ENCODE results near the gene WFS1. TPM values are rescaled to one million over a fixed set of nuclear protein-coding genes. Genes with fewer than 3 reads are reported as not detected.

The WFS1 gene
- total and polyA plus RNA-seq, 2 donors (not counting 1 experiment from before 2014, with no cell fraction given) = 25.7 to 37.5 TPM

DNA sequence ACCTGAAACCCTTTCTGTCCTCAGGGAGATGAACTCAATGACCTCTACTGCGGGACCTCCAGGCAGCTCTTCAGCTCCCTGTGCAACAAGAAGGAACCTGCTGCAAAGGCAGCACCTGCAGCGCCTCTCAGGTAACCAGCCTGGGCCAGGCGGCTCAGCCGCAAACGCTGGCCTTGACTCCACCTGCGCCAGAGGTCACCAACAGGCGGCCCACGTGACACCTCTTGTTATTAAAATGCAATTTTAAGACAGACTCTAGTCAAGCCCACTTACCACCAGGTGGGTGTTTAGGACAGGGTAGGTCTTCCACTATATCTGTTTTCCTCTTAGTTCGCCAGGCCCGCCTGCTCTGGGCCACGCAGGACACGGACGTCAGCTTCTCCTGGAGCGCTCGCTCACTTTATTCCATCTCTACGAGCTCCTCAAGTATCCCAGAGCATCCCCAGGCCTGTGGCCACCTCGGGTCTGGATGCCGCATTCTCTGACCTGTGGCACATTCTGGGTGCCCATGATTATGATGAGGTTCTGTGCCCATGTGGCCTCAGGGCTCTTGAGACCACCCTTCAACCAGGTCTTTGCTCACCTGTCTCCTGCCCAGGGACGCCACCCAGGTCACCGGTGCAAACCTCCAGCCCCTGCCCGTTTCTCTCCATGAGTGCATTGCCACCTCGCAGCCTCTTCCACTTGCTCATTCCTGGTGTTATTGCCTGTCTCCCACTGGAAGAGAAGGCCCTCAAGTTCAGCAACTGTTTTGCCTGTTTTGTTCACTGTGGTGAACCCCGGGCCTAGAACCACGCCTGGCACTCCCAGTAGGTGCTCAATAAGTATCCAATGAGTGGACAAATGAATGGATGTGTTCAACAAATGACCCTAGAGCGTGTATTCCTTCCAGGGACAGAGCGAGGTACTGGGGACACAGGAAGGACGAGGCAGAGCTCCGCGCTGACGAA, 36.5 kb upstream of the WFS1 start:
- Histone ChIP-seq H3K9me3 (ENCODE audit: control insufficient read depth, insufficient read depth, low read depth, low read length) (no peaks in the 10 kb centered on the region), H4K20me1 (ENCODE audit: control insufficient read depth, extremely low read depth, insufficient read depth, low read length) (no peaks in the 10 kb centered on the region), H3K27ac (ENCODE audit: insufficient read depth, low read length) (no peak overlapping the region), H3K9ac (ENCODE audit: insufficient read depth, low read length) (no peak overlapping the region), H2AFZ (ENCODE audit: low read length) (no peak overlapping the region), H3K4me3 (replicated peaks in 1 of 4; ENCODE audit: control extremely low read depth in 1 of 4, insufficient read depth in 1 of 4, low read depth in 3 of 4, low read length in 4 of 4) (no peak overlapping the region), H3K36me3 (ENCODE audit: control insufficient read depth, insufficient read depth, low read length) (no peaks in the 10 kb centered on the region), H3K79me2 (ENCODE audit: control insufficient read depth, insufficient read depth, low read length) (no peaks in the 10 kb centered on the region), H3K4me2 (ENCODE audit: extremely low read depth, insufficient read depth, low read length) (no peak overlapping the region), H3K4me1 (ENCODE audit: control insufficient read depth, extremely low read depth, insufficient read depth, low read length) (no peaks in the 10 kb centered on the region), H3K27me3 (ENCODE audit: control insufficient read depth, insufficient read depth, low read length) (no peaks in the 10 kb centered on the region)
- no peak for TF ChIP-seq EZH2 (IDR thresholded peaks at IDR 0.05; ENCODE audit: low read length, missing control alignments)
- TF ChIP-seq, protein P1, sequence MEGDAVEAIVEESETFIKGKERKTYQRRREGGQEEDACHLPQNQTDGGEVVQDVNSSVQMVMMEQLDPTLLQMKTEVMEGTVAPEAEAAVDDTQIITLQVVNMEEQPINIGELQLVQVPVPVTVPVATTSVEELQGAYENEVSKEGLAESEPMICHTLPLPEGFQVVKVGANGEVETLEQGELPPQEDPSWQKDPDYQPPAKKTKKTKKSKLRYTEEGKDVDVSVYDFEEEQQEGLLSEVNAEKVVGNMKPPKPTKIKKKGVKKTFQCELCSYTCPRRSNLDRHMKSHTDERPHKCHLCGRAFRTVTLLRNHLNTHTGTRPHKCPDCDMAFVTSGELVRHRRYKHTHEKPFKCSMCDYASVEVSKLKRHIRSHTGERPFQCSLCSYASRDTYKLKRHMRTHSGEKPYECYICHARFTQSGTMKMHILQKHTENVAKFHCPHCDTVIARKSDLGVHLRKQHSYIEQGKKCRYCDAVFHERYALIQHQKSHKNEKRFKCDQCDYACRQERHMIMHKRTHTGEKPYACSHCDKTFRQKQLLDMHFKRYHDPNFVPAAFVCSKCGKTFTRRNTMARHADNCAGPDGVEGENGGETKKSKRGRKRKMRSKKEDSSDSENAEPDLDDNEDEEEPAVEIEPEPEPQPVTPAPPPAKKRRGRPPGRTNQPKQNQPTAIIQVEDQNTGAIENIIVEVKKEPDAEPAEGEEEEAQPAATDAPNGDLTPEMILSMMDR (conservative IDR thresholded peaks at IDR 0.05 in 1 of 2, IDR thresholded peaks at IDR 0.05 in 1 of 2; ENCODE audit: low read depth in 1 of 2, low read length in 2 of 2) = no peak
- DNase-seq (ENCODE audit: low read depth in 2 of 2) = no peak

DNA sequence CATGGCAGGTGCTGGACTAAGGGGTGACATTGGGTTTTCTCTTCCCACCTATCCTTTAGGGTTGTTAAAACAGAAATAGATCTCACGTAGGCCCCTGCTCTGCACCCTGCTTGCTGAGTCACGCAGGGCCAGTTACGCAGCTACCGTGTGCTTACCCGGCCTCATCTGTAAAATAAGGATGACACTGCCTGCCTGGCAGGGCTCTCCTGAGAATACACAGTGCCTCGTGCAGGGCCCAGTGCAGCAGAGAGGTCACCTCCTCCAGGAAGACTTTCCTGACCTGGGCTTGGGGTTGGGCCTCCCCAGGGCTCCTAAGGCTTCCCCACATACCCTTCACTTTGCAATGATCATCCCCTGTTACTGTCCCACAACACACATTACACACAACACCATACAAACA, 35.7 kb upstream of the WFS1 start:
- no peak overlapping the region for H3K4me3 ChIP-seq (replicated peaks in 1 of 4; ENCODE audit: control extremely low read depth in 1 of 4, insufficient read depth in 1 of 4, low read depth in 3 of 4, low read length in 4 of 4)
- H3K27ac ChIP-seq (ENCODE audit: insufficient read depth, low read length) = no peak overlapping the region
- no peaks in the 10 kb centered on the region for H3K4me1 ChIP-seq (ENCODE audit: control insufficient read depth, extremely low read depth, insufficient read depth, low read length)
- no peaks in the 10 kb centered on the region for H3K27me3 ChIP-seq (ENCODE audit: control insufficient read depth, insufficient read depth, low read length)
- no peak for DNase-seq (ENCODE audit: low read depth in 2 of 2)
- TF ChIP-seq, protein P1 (conservative IDR thresholded peaks at IDR 0.05 in 1 of 2, IDR thresholded peaks at IDR 0.05 in 1 of 2; ENCODE audit: low read depth in 1 of 2, low read length in 2 of 2) = no peak
- TF ChIP-seq EZH2 (IDR thresholded peaks at IDR 0.05; ENCODE audit: low read length, missing control alignments) = no peak
- H3K9me3 ChIP-seq (ENCODE audit: control insufficient read depth, insufficient read depth, low read depth, low read length) = no peaks in the 10 kb centered on the region
- H3K9ac ChIP-seq (ENCODE audit: insufficient read depth, low read length) = no peak overlapping the region
- no peak overlapping the region for H2AFZ ChIP-seq (ENCODE audit: low read length)
- no peak overlapping the region for H3K4me2 ChIP-seq (ENCODE audit: extremely low read depth, insufficient read depth, low read length)
- H3K79me2 ChIP-seq (ENCODE audit: control insufficient read depth, insufficient read depth, low read length) = no peaks in the 10 kb centered on the region
- H3K36me3 ChIP-seq (ENCODE audit: control insufficient read depth, insufficient read depth, low read length) = no peaks in the 10 kb centered on the region
- no peaks in the 10 kb centered on the region for H4K20me1 ChIP-seq (ENCODE audit: control insufficient read depth, extremely low read depth, insufficient read depth, low read length)

DNA sequence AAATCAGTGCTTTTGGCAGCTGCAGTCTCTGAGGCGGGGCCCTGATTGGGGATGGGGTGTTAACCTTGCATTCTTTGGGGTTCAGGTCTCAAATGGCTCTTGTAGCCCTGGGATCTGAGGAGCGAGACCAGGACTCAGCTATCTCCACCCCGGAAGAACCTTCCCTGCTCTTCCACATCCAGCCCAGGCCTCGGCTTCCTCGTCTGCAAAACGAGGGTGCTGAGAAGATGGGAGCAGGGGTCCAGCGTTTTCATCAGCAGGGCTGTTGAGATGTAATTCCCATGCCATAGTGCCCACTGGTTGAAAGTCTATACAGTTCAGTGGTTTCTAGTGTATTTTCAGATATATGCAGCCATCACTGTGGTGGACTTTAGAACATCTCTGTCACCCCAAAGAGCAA, 34.6 kb upstream of the WFS1 start:
- no peak overlapping the region for H3K4me3 ChIP-seq (replicated peaks in 1 of 4; ENCODE audit: control extremely low read depth in 1 of 4, insufficient read depth in 1 of 4, low read depth in 3 of 4, low read length in 4 of 4)
- no peaks in the 10 kb centered on the region for H4K20me1 ChIP-seq (ENCODE audit: control insufficient read depth, extremely low read depth, insufficient read depth, low read length)
- no peak overlapping the region for H3K9ac ChIP-seq (ENCODE audit: insufficient read depth, low read length)
- no peaks in the 10 kb centered on the region for H3K36me3 ChIP-seq (ENCODE audit: control insufficient read depth, insufficient read depth, low read length)
- no peak overlapping the region for H2AFZ ChIP-seq (ENCODE audit: low read length)
- no peaks in the 10 kb centered on the region for H3K79me2 ChIP-seq (ENCODE audit: control insufficient read depth, insufficient read depth, low read length)
- TF ChIP-seq, protein P1 (conservative IDR thresholded peaks at IDR 0.05 in 1 of 2, IDR thresholded peaks at IDR 0.05 in 1 of 2; ENCODE audit: low read depth in 1 of 2, low read length in 2 of 2) = no peak
- TF ChIP-seq EZH2 (IDR thresholded peaks at IDR 0.05; ENCODE audit: low read length, missing control alignments) = no peak
- H3K27me3 ChIP-seq (ENCODE audit: control insufficient read depth, insufficient read depth, low read length) = no peaks in the 10 kb centered on the region
- H3K27ac ChIP-seq (ENCODE audit: insufficient read depth, low read length) = no peak overlapping the region
- no peaks in the 10 kb centered on the region for H3K9me3 ChIP-seq (ENCODE audit: control insufficient read depth, insufficient read depth, low read depth, low read length)
- DNase-seq (ENCODE audit: low read depth in 2 of 2) = no peak
- no peaks in the 10 kb centered on the region for H3K4me1 ChIP-seq (ENCODE audit: control insufficient read depth, extremely low read depth, insufficient read depth, low read length)
- H3K4me2 ChIP-seq (ENCODE audit: extremely low read depth, insufficient read depth, low read length) = no peak overlapping the region

Measured in fibroblast of lung (primary cell).